Mucosa of descending colon (tissue), 3 donors: ENCODE data around the gene FBXO41. TPM values are rescaled to one million over a fixed set of nuclear protein-coding genes. Genes with fewer than 3 reads are reported as not detected.
A peak's percentile ranks its signal among the peaks of the same experiment; 100 is the strongest.

Experiments
- ATAC-seq: fragments of 200-7000 bp; cut with Tn5 transposase; one replicate; pipeline ENCODE4 v1.9.1; 2020; ENCODE audit warnings: mild to moderate bottlenecking, moderate library complexity
- DNase-seq, 3 donors: peaks; one replicate each; pipeline ENCODE4 v3.0.0-alpha.2; 2020
- H3K36me3 ChIP-seq: fragments of 200-600 bp; one replicate; pipeline ENCODE4 v1.8.0; 2021; ENCODE audit warnings: low read depth, mild to moderate bottlenecking
- H3K4me1 ChIP-seq: fragments of 200-600 bp; one replicate; pipeline ENCODE4 v1.8.0; 2021; ENCODE audit warnings: low read depth, mild to moderate bottlenecking
- H3K4me3 ChIP-seq: fragments of 200-600 bp; one replicate; pipeline ENCODE4 v1.8.0; 2021; ENCODE audit warnings: mild to moderate bottlenecking
- H3K9me3 ChIP-seq: fragments of 200-600 bp; one replicate; pipeline ENCODE4 v1.8.0; 2021; ENCODE audit warnings: mild to moderate bottlenecking
- intact Hi-C, 2 donors: fragments of 100-400 bp; cut with DNase I in 1 of 2; cut with micrococcal nuclease in 1 of 2; formaldehyde crosslinking; loops; one replicate each; pipeline versions ENCODE4 v1.11.0 to v1.11.1; 2022; cut with DNase I, micrococcal nuclease
- total RNA-seq, 3 donors: library from RNA; stranded (reverse); fragmentation: NEBNext Ultra II Directional in 2 of 3; extraction: Animal tissue kit (Norgen Biotek cat#: 25700) in 2 of 3; gene quantifications; one replicate each; pipeline versions ENCODE4 v1.2.1 to v1.2.4, GENCODE V29; 2021 to 2023
- TF ChIP-seq, protein P1 (sequence below): fragments of 200-600 bp; IDR thresholded peaks from one replicate; pipeline ENCODE4 v1.8.0; 2022; ENCODE audit warnings: antibody characterized with exemption, mild to moderate bottlenecking
- donor health status: DM: no; HTN: no; CAD: no; lungs with moderate emphysema.
- donor health status: DM: no; HTN: no; CAD: no.
- donor health status: DM: no; HTN: yes; CAD: no.

Gene FBXO41
- total RNA-seq, 3 donors from 2014 or later: 2.0 to 4.8 (median 2.9) TPM

DNA sequence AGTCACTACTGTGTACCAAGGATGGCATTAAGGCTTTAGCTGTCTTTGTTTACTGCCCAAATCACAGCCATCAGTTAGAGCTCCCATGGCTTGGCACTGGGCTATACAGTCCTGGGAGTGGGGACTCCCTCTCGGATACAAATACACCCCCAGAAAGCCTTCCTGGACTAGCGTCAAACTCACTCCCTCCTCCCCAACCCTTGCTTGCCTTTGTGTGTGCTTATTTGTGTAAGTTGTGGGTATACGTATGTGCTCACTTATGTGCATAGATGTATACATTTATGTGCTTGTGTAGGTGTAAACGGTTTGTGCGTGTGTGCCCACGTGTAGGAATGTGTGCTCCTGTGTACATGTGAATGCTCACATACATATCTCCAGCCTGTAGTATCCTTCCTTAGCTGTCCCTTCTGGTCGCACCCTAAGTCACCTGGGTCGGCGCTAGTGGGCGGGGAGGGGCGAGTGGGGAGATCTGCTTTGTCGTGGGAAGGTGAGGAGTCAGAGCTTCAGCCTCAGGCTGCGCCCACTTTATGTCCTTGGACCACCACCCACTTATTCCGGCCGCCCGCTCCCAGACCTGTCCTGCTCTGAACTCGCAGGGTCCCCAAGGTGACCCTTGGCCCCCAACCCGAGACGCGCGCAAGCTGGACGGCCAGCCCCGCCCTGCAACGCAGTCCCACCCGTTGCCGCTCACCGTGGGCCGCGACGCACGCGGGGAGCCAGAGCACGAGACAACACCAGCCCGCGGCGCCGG is 51.7 kb downstream of the FBXO41 start:
- H3K36me3 ChIP-seq: no peaks in the 10 kb centered on the region
- ATAC-seq: peak; percentile 28
- intact Hi-C loops: no loop called here
- TF ChIP-seq, protein P1, sequence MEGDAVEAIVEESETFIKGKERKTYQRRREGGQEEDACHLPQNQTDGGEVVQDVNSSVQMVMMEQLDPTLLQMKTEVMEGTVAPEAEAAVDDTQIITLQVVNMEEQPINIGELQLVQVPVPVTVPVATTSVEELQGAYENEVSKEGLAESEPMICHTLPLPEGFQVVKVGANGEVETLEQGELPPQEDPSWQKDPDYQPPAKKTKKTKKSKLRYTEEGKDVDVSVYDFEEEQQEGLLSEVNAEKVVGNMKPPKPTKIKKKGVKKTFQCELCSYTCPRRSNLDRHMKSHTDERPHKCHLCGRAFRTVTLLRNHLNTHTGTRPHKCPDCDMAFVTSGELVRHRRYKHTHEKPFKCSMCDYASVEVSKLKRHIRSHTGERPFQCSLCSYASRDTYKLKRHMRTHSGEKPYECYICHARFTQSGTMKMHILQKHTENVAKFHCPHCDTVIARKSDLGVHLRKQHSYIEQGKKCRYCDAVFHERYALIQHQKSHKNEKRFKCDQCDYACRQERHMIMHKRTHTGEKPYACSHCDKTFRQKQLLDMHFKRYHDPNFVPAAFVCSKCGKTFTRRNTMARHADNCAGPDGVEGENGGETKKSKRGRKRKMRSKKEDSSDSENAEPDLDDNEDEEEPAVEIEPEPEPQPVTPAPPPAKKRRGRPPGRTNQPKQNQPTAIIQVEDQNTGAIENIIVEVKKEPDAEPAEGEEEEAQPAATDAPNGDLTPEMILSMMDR: no peak
- peak; percentile 55 to 80 (median 78) for DNase-seq
- H3K4me3 ChIP-seq: peak overlapping the region; percentile 62
- H3K9me3 ChIP-seq: no peaks in the 10 kb centered on the region
- peaks cover 22% of the 10 kb centered on the region for H3K4me1 ChIP-seq

DNA sequence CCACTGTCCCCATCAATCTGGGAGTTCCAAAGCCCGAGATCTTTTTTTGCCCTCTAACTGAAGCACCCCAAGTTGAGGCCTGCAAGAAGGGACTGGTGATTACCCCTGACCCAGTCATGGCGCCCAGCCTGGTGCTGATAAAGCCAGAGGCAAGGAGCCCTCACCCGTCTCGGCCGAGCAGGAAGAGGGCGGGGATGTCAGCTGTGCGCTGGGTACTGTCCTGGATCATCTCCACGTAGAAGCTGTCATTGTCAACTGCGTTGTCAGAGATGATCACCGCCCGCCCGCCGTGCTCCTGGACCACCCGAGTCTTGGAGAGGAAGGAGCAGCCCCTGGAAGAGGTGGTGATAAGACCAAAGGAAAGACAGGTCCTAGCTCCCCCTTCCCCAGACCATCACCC is 55.6 kb downstream of the FBXO41 start:
- intact Hi-C loops: no loop called here
- Histone ChIP-seq H3K9me3 (no peaks in the 10 kb centered on the region), H3K4me3 (no peak overlapping the region), H3K36me3 (no peaks in the 10 kb centered on the region), H3K4me1 (peaks cover 4% of the 10 kb centered on the region)
- no peak for DNase-seq
- TF ChIP-seq, protein P1: no peak
- no peak for ATAC-seq

DNA sequence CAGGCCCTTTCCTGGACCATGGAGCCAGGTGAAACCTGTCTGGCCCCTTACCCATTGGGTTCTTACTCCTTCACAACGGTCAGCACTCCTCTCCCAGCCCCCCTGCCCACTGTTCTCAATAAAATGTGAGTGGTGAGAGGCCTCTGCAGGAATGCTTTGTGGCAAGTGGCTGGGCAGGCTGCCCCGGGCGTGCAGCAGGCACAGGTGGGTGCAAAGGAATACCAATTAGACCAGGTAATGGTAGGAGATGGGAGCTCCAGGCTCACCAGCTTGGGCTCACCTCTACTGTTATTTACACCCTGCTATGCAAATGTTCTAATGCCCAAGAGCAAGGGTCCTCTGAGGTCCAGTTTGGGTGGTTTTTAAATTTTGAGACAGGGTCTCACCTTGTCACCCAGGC is 57.2 kb downstream of the FBXO41 start:
- intact Hi-C loops: no loop called here
- DNase-seq (no peak), ATAC-seq (no peak)
- Histone ChIP-seq H3K4me1 (no peaks in the 10 kb centered on the region), H3K9me3 (no peaks in the 10 kb centered on the region), H3K4me3 (no peak overlapping the region), H3K36me3 (no peaks in the 10 kb centered on the region)
- TF ChIP-seq, protein P1: no peak

DNA sequence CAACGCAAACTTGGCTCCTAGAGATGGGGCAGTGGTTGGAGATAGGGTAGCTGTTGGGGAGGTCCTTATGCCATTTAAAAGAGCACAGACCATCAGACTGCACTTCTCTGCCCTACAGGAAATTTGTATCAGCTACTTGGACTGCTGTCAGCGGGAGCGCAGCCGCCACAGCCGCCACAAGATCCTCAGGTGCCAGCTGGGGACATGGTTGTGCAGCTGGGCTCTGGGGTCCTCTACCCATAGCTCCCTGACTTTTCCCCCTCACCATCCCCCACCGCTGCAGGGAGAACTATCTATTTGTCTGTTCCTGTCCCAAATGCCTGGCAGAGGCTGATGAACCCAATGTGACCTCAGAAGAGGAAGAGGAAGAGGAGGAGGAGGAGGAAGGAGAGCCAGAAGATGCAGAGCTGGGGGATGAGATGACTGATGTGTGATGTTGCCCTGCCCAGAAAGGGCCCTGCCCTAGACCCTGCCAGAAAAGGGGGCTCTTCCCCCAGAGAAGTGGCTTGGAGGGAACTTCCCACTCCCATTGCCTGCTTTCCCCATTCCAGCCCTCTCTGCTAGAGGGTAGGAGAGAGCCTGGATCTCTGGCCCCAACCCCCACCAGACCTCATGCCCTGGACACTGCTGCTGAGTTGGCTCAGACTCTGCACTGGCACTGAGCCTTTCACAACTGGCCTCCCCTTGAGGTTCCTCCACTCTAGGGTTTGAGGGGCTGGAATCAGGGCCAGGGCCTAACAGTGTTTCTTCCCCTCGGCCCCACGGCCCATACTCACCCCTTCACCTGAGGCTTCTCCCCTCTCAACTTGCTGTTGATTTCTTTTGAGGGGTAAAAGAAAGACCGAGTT is 58.5 kb downstream of the FBXO41 start:
- Histone ChIP-seq H3K9me3 (no peaks in the 10 kb centered on the region), H3K4me3 (no peak overlapping the region), H3K4me1 (no peaks in the 10 kb centered on the region), H3K36me3 (no peaks in the 10 kb centered on the region)
- intact Hi-C loops: no loop called here
- ATAC-seq: peak; percentile 20
- no peak for DNase-seq
- TF ChIP-seq, protein P1: no peak

DNA sequence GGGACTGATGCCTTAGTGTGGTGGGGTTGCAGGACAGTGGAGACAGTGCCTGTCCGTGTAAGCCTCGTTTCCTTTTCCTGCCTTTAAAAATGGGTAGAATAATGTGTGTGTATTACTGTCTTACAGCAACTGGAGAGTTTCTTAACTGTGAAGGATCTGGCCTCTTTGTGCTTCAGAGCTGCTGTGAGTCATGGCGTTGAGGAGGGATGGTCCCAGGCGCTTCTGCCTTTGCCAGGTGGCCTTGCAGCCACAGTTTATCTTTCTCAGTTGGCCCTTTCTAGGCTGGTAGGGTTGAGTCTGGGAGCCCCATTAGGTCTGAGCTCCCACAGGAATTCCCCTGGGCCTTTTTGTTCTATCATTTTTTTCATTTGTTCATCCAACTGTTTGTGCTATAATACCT is 60.5 kb downstream of the FBXO41 start:
- Histone ChIP-seq H3K4me1 (no peaks in the 10 kb centered on the region), H3K9me3 (no peaks in the 10 kb centered on the region), H3K4me3 (no peak overlapping the region), H3K36me3 (no peaks in the 10 kb centered on the region)
- intact Hi-C loops: no loop called here
- DNase-seq (no peak), ATAC-seq (no peak)
- TF ChIP-seq, protein P1: no peak
